Panc1 (cell line): ENCODE results near the gene ANTXR1.

Experiments used
- CTCF ChIP-seq: fragments of 450-650 bp; IDR thresholded peaks from 2 replicates; pipeline ENCODE4 v1.5.1; 2017; ENCODE audit warnings: mild to moderate bottlenecking
- POLR2AphosphoS5 ChIP-seq: IDR thresholded peaks from 2 replicates; pipeline ENCODE4 v1.6.1; 2012; ENCODE audit warnings: mild to moderate bottlenecking, low read depth, low read length, moderate library complexity
- SIN3A ChIP-seq: IDR thresholded peaks from 2 replicates; pipeline ENCODE4 v1.6.1; 2012; ENCODE audit warnings: low read depth, mild to moderate bottlenecking, low read length, moderate library complexity, borderline replicate concordance; ENCODE audit not compliant: insufficient read depth
- TCF7L2 ChIP-seq: IDR thresholded peaks from 2 replicates; pipeline ENCODE4 v1.6.1; 2011; ENCODE audit warnings: mild to moderate bottlenecking, low read depth, low read length, inconsistent platforms
- TF ChIP-seq, protein P1 (sequence below), 2 experiments: IDR thresholded peaks; 2 replicates each; pipeline ENCODE4 v1.6.1; 2011 to 2012; ENCODE audit warnings: low read depth in 2 of 2, control low read depth in 1 of 2, low read length in 1 of 2, mild to moderate bottlenecking in 1 of 2, moderate library complexity in 1 of 2; ENCODE audit not compliant: insufficient read depth in 1 of 2

DNA sequence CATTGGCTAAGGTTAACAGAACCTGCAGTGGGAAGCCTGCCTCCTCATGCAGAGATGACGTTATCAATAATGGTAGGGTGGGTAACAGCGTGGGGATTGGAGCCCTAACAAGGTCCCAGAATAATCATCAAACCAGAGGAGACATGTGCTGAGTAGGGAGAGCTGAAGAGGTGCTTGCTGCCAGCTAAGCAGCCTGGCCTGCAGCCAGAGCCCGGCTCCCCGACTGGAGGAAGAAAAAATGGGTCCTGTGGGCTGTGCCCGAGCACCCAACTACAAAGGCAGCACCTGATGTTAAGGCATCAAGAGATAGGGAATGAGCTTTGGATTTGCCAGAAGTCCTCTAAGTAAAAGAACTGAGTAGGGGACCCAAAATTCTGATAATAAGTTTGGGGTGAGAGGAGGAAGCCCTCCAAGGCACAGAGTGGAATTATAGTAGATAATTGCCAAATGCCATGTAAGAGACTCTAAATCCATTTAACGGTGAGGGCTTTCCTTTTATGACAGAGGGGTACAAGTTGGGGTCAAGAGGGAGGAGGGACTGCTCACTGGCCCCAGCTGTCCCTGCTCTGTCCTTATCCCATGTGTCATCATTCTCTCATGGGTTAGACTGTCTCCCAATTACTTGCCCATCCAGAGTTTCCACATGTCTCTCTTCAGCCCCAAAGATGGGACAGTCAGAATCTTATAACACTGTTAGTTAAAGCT, 156.1 kb downstream of the ANTXR1 start:
- no peak for TF ChIP-seq CTCF
- TF ChIP-seq, protein P1, sequence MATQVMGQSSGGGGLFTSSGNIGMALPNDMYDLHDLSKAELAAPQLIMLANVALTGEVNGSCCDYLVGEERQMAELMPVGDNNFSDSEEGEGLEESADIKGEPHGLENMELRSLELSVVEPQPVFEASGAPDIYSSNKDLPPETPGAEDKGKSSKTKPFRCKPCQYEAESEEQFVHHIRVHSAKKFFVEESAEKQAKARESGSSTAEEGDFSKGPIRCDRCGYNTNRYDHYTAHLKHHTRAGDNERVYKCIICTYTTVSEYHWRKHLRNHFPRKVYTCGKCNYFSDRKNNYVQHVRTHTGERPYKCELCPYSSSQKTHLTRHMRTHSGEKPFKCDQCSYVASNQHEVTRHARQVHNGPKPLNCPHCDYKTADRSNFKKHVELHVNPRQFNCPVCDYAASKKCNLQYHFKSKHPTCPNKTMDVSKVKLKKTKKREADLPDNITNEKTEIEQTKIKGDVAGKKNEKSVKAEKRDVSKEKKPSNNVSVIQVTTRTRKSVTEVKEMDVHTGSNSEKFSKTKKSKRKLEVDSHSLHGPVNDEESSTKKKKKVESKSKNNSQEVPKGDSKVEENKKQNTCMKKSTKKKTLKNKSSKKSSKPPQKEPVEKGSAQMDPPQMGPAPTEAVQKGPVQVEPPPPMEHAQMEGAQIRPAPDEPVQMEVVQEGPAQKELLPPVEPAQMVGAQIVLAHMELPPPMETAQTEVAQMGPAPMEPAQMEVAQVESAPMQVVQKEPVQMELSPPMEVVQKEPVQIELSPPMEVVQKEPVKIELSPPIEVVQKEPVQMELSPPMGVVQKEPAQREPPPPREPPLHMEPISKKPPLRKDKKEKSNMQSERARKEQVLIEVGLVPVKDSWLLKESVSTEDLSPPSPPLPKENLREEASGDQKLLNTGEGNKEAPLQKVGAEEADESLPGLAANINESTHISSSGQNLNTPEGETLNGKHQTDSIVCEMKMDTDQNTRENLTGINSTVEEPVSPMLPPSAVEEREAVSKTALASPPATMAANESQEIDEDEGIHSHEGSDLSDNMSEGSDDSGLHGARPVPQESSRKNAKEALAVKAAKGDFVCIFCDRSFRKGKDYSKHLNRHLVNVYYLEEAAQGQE (IDR thresholded peaks at IDR 0.05; ENCODE audit: insufficient read depth in 1 of 2, low read depth in 2 of 2, low read length in 1 of 2): no peak
- TF ChIP-seq POLR2AphosphoS5: no peak
- TF ChIP-seq SIN3A: no peak
- no peak for TF ChIP-seq TCF7L2
